ENCODE data around the gene SLC22A23. TPM values are rescaled to one million over a fixed set of nuclear protein-coding genes. Genes with fewer than 3 reads are reported as not detected.
A peak's percentile ranks its signal among the peaks of the same experiment; 100 is the strongest.

Gene SLC22A23
- total RNA-seq, 6 donors from 2014 or later, result 18.2 to 73.1 (median 28.3) TPM

- no peaks in the 10 kb centered on the region for H3K9me3 ChIP-seq
- H3K4me3 ChIP-seq, result no peak overlapping the region
- TF ChIP-seq POLR2AphosphoS5 (IDR thresholded peaks at IDR 0.05) (no peak), EP300 (IDR thresholded peaks at IDR 0.05) (no peak), POLR2A (IDR thresholded peaks at IDR 0.05) (no peak), CTCF (IDR thresholded peaks at IDR 0.05) (no peak)
- H3K27me3 ChIP-seq, result no peaks in the 10 kb centered on the region
- ATAC-seq (ENCODE audit: low FRiP score in 2 of 2), result no peak
- no peak overlapping the region for H3K27ac ChIP-seq
- no peaks in the 10 kb centered on the region for H3K36me3 ChIP-seq
- DNase-seq, result no peak
- H3K4me1 ChIP-seq, result no peaks in the 10 kb centered on the region
- 96% methylated on average over 9 of the region's 9 CpGs for WGBS, 2 donors
Observed at GRCh38 chr6:3424185-3424927, 32.5 kb downstream of the SLC22A23 start.

GRCh38 chr6:3423439-3424184 lies 33.2 kb downstream of the SLC22A23 start:
- no peak overlapping the region for H3K4me3 ChIP-seq
- TF ChIP-seq POLR2AphosphoS5 (IDR thresholded peaks at IDR 0.05) (no peak), EP300 (IDR thresholded peaks at IDR 0.05) (no peak), POLR2A (IDR thresholded peaks at IDR 0.05) (no peak), CTCF (IDR thresholded peaks at IDR 0.05) (no peak)
- WGBS, 2 donors, result 70% methylated on average over 6 of the region's 6 CpGs
- H3K36me3 ChIP-seq, result no peaks in the 10 kb centered on the region
- peaks cover 0 to 1% (median 0%) of the 10 kb centered on the region in 4 donors for H3K4me1 ChIP-seq
- DNase-seq, result no peak
- no peaks in the 10 kb centered on the region for H3K9me3 ChIP-seq
- H3K27me3 ChIP-seq, result no peaks in the 10 kb centered on the region
- no peak overlapping the region for H3K27ac ChIP-seq
- no peak for ATAC-seq (ENCODE audit: low FRiP score in 2 of 2)

GRCh38 chr6:3422435-3423070 lies 34.3 kb downstream of the SLC22A23 start:
- H3K9me3 ChIP-seq, result no peaks in the 10 kb centered on the region
- H3K27ac ChIP-seq, result no peak overlapping the region
- DNase-seq (no peak), ATAC-seq (ENCODE audit: low FRiP score in 2 of 2) (no peak)
- H3K27me3 ChIP-seq, result no peaks in the 10 kb centered on the region
- TF ChIP-seq POLR2A (IDR thresholded peaks at IDR 0.05) (no peak), EP300 (IDR thresholded peaks at IDR 0.05) (no peak), CTCF (IDR thresholded peaks at IDR 0.05) (no peak), POLR2AphosphoS5 (IDR thresholded peaks at IDR 0.05) (no peak)
- 88 to 90% methylated on average over 6 of the region's 6 CpGs for WGBS, 2 donors
- no peak overlapping the region for H3K4me3 ChIP-seq
- peaks cover 0 to 11% (median 0%) of the 10 kb centered on the region in 4 donors for H3K4me1 ChIP-seq
- H3K36me3 ChIP-seq, result no peaks in the 10 kb centered on the region

GRCh38 chr6:3421791-3422434 lies 34.9 kb downstream of the SLC22A23 start:
- Histone ChIP-seq H3K4me1 (peaks cover 0 to 11% (median 0%) of the 10 kb centered on the region in 4 donors), H3K27ac (no peak overlapping the region), H3K27me3 (no peaks in the 10 kb centered on the region), H3K4me3 (no peak overlapping the region), H3K9me3 (no peaks in the 10 kb centered on the region), H3K36me3 (no peaks in the 10 kb centered on the region)
- WGBS, 2 donors, result 64 to 68% methylated on average over 13 of the region's 13 CpGs
- peak in 1 of 2 donors; percentile 77 for ATAC-seq (ENCODE audit: low FRiP score in 2 of 2)
- TF ChIP-seq EP300 (IDR thresholded peaks at IDR 0.05), result no peak
- no peak for TF ChIP-seq POLR2AphosphoS5 (IDR thresholded peaks at IDR 0.05)
- no peak for TF ChIP-seq POLR2A (IDR thresholded peaks at IDR 0.05)
- TF ChIP-seq CTCF (IDR thresholded peaks at IDR 0.05), result no peak
- DNase-seq, result no peak
